K562 (cell line): ENCODE results near the gene HSD11B2. TPM values are rescaled to one million over a fixed set of nuclear protein-coding genes. Genes with fewer than 3 reads are reported as not detected.

Source experiments
- ATAC-seq: fragments of 200-7000 bp; cut with Tn5 transposase; 3 replicates; pipeline ENCODE4 v1.9.1; 2020; ENCODE audit warnings: moderate library complexity
- BruUV-seq: library from RNA; stranded (reverse); fragments of 400-500 nt; replicated peaks from 2 replicates; lab custom pipeline; 2021; lab: Mats Ljungman, UMichigan
- CTCF ChIA-PET: fragments of 300-600 bp; formaldehyde crosslinking; extraction: SDS; loops from one replicate; lab custom pipeline; 2021; ENCODE audit warnings: low intra/inter-chr PET ratio; lab: Yijun Ruan, JAX
- POLR2A ChIA-PET: fragments of 300-600, 350-650 bp; sonication (Branson Sonifier 250); formaldehyde crosslinking; extraction: SDS; loops from one replicate; lab custom pipeline; 2021; ENCODE audit warnings: antibody characterized with exemption, inconsistent platforms; lab: Yijun Ruan, JAX
- DNase-seq, 4 experiments: peaks; one replicate each; pipeline versions ENCODE4 v3.0.0 to v3.0.0-alpha.2; 2011 to 2018; ENCODE audit warnings: low spot score in 3 of 4, mixed read lengths in 3 of 4; ENCODE audit errors: extremely low read depth in 1 of 4
- FAIRE-seq: peaks from 2 replicates; lab custom pipeline; 2011; peaks lifted over from hg19 to GRCh38; lab: Jason Lieb, UNC
- H2AFZ ChIP-seq: 2 replicates; pipeline ENCODE4 v1.6.0; 2011; ENCODE audit warnings: low read depth, low read length, control low read depth, inconsistent platforms
- H3K27ac ChIP-seq: fragments of 200-600 bp; 3 replicates; pipeline ENCODE4 v1.8.0; 2011; ENCODE audit warnings: low read depth, mild to moderate bottlenecking, control low read depth, inconsistent platforms, low read length, moderate library complexity, mixed read lengths; ENCODE audit errors: extremely low read depth
- H3K27me3 ChIP-seq, 2 experiments: fragments of 300-600 bp in 1 of 2; 2 replicates in 1 of 2; 3 replicates in 1 of 2; pipeline versions ENCODE4 v1.6.0 to v1.8.0; 2011; ENCODE audit warnings: inconsistent platforms in 2 of 2, low read length in 2 of 2, mild to moderate bottlenecking in 1 of 2, mixed read lengths in 1 of 2, moderate library complexity in 1 of 2; ENCODE audit not compliant: control insufficient read depth in 2 of 2, insufficient read depth in 2 of 2
- H3K36me3 ChIP-seq: fragments of 300-600 bp; 3 replicates; pipeline ENCODE4 v1.8.0; 2011; ENCODE audit warnings: mild to moderate bottlenecking, low read length, inconsistent platforms; ENCODE audit not compliant: control insufficient read depth, insufficient read depth
- H3K4me1 ChIP-seq, 2 experiments: fragments of 200-600 bp in 1 of 2; replicated peaks in 1 of 2; 2 replicates in 1 of 2; 3 replicates in 1 of 2; pipeline versions ENCODE4 v1.5.1 to v1.8.0; 2011; ENCODE audit warnings: inconsistent platforms in 2 of 2, low read length in 2 of 2, mild to moderate bottlenecking in 1 of 2, mixed read lengths in 1 of 2, moderate library complexity in 1 of 2; ENCODE audit not compliant: control insufficient read depth in 2 of 2, insufficient read depth in 2 of 2
- H3K4me2 ChIP-seq: 2 replicates; pipeline ENCODE4 v1.6.1; 2011; ENCODE audit warnings: low read length, control low read depth, inconsistent platforms, mixed read lengths; ENCODE audit not compliant: insufficient read depth
- H3K4me3 ChIP-seq: fragments of 200-600 bp; sonication (generic), shearing (Covaris generic); 2 replicates; pipeline ENCODE4 v1.5.1; 2016; ENCODE audit warnings: control low read depth, inconsistent platforms
- H3K79me2 ChIP-seq: fragments of 200-600 bp; 3 replicates; pipeline ENCODE4 v1.8.0; 2011; ENCODE audit warnings: low read length, inconsistent platforms; ENCODE audit not compliant: control insufficient read depth, insufficient read depth
- H3K9ac ChIP-seq, 2 experiments: 2 replicates each; pipeline versions ENCODE4 v1.6.0 to v1.6.1; 2011; ENCODE audit warnings: low read depth in 2 of 2, low read length in 2 of 2, control low read depth in 1 of 2, inconsistent platforms in 1 of 2, mild to moderate bottlenecking in 1 of 2, mixed read lengths in 1 of 2; ENCODE audit not compliant: insufficient read depth in 1 of 2
- H3K9me1 ChIP-seq: one replicate; pipeline ENCODE4 v1.6.0; 2011; ENCODE audit warnings: inconsistent platforms, mild to moderate bottlenecking, low read length, moderate library complexity; ENCODE audit not compliant: control insufficient read depth, insufficient read depth
- H3K9me3 ChIP-seq: replicated peaks from 2 replicates; pipeline ENCODE4 v1.5.1; 2011; ENCODE audit warnings: low read depth, low read length, inconsistent platforms; ENCODE audit not compliant: control insufficient read depth, insufficient read depth
- H4K20me1 ChIP-seq: replicated peaks from 2 replicates; pipeline ENCODE4 v1.6.1; 2011; ENCODE audit warnings: low read length, inconsistent platforms, mixed read lengths; ENCODE audit not compliant: control insufficient read depth, insufficient read depth
- HDGF ChIP-seq: fragments of 450-650 bp; IDR thresholded peaks from 2 replicates; pipeline ENCODE4 v1.6.1; 2016
- KLF13 ChIP-seq: fragments of 450-650 bp; IDR thresholded peaks from 2 replicates; pipeline ENCODE4 v1.6.1; 2016; ENCODE audit warnings: missing genetic modification characterization, low read depth, mild to moderate bottlenecking, missing compliant biosample characterization, moderate library complexity, borderline replicate concordance
- NCOA6 ChIP-seq: fragments of 450-650 bp; IDR thresholded peaks from 2 replicates; pipeline ENCODE4 v1.6.1; 2017; ENCODE audit warnings: mild to moderate bottlenecking
- SNRNP70 ChIP-seq: fragments of 200-400 bp; formaldehyde crosslinking; optimal IDR thresholded peaks from 2 replicates; pipeline ENCODE3; 2017; ENCODE audit warnings: low read depth, low read length
- SPI1 ChIP-seq: IDR thresholded peaks from 2 replicates; pipeline ENCODE4 v1.6.1; 2011; ENCODE audit warnings: low read depth, low read length, control low read depth, borderline replicate concordance
- ZBTB33 ChIP-seq: sonication (generic); formaldehyde crosslinking; IDR thresholded peaks from 2 replicates; pipeline ENCODE4 v1.8.1; 2023; ENCODE audit warnings: mild to moderate bottlenecking, missing genetic modification reagents
- WGBS: fragments of 100-300 bp; shearing (Covaris generic); methylation state at CpG from one replicate; pipeline ENCODE4 v1.1.6; 2016; ENCODE audit warnings: low coverage, mixed read lengths; ENCODE audit not compliant: insufficient coverage; ENCODE audit errors: missing lambda C conversion rate; 5-methylcytosine and 5-hydroxymethylcytosine counted together
- in situ Hi-C: fragments of 300-500 bp; cut with MboI; formaldehyde crosslinking; loops from 4 replicates; pipeline ENCODE4 v1.15.0; 2018; ENCODE audit warnings: inconsistent platforms, mixed read lengths
- intact Hi-C: fragments of 100-400 bp; cut with micrococcal nuclease; formaldehyde crosslinking; loops from 2 replicates; pipeline ENCODE4 v1.14.2; 2022
- polyA plus RNA-seq, 8 experiments: library from polyadenylated mRNA; depleted of rRNA in 4 of 8; stranded (reverse) in 5 of 8; unstranded in 3 of 8; fragments of >200 nt; fragmentation: Nextera tagmentation in 2 of 8; fragmentation: Illumina TruSeq in 1 of 8; extraction: Ambion mirVana in 2 of 8; extraction: Trizol in 1 of 8; gene quantifications; 2 replicates each; pipeline versions ENCODE4 v1.2.1 to v1.2.3, GENCODE V29; 2011 to 2014; ENCODE audit warnings: inconsistent platforms in 1 of 8, missing spikeins in 1 of 8
- total RNA-seq, 7 experiments: library from RNA; depleted of rRNA in 6 of 7; stranded (reverse); fragments of >200 nt in 6 of 7; fragmentation: Illumina TruSeq in 2 of 7; extraction: Trizol in 2 of 7; gene quantifications; 2 replicates each; pipeline versions ENCODE4 v1.2.1 to v1.2.3, GENCODE V29; 2011 to 2021; ENCODE audit warnings: low replicate concordance in 1 of 7

Gene HSD11B2
- total and polyA plus RNA-seq, 9 of the 15 experiments (the other 6 are each of a cell fraction or from before 2014, with no cell fraction given): 0.08 to 2.0 (median 0.79) TPM

- no peaks in the 10 kb centered on the region for H3K9me1 ChIP-seq
- ChIA-PET CTCF (interaction anchor here (0.9 kb wide), 1 partner anchor 21 kb away, joined by 5 read pairs; no protein-coding TSS in a partner anchor), POLR2A (interaction anchor here (0.7 to 1.5 kb wide), 2 partner anchors 12 to 70 kb away, joined by 3 read pairs; no protein-coding TSS in a partner anchor)
- ATAC-seq (no peak), FAIRE-seq (no peak), DNase-seq (no peak)
- intact Hi-C loops: loop anchor here (10.0 kb wide), 1 partner anchor 49 kb away; no protein-coding TSS in a partner anchor
- H3K79me2 ChIP-seq: no peaks in the 10 kb centered on the region
- H3K4me3 ChIP-seq: no peak overlapping the region
- H3K4me1 ChIP-seq: peaks cover 19 to 83% of the 10 kb centered on the region in 2 experiments
- no peaks in the 10 kb centered on the region for H3K9me3 ChIP-seq
- TF ChIP-seq NCOA6 (peak; percentile 63; the same call in 1 of the 2 replicates), SNRNP70 (no peak)
- no peaks in the 10 kb centered on the region for H3K36me3 ChIP-seq
- BruUV-seq: no TSS peak
- peak overlapping the region in 1 of 2 experiments; percentile 82; a peak in 2 of 4 replicates for H3K9ac ChIP-seq
- in situ Hi-C loops: no loop called here
- H3K27me3 ChIP-seq: peaks cover 2 to 39% of the 10 kb centered on the region in 2 experiments; a peak in 3 of 5 replicates
- H3K27ac ChIP-seq: no peak overlapping the region
- H4K20me1 ChIP-seq: no peaks in the 10 kb centered on the region
- peak overlapping the region; percentile 19 for H3K4me2 ChIP-seq
- WGBS: 40% methylated on average over 15 of the region's 20 CpGs
- peak overlapping the region; percentile 84 for H2AFZ ChIP-seq
Measured at GRCh38 chr16:67393788-67394154, 37.1 kb upstream of the HSD11B2 start.

- Histone ChIP-seq H3K27me3 (peaks cover 2 to 34% of the 10 kb centered on the region in 2 experiments; a peak in 3 of 5 replicates), H3K9me3 (no peaks in the 10 kb centered on the region), H4K20me1 (no peaks in the 10 kb centered on the region), H3K4me1 (peaks cover 19 to 89% of the 10 kb centered on the region in 2 experiments), H3K27ac (no peak overlapping the region), H3K9ac (peak overlapping the region in 1 of 2 experiments; percentile 87; a peak in 2 of 4 replicates), H3K4me2 (no peak overlapping the region; the same call in 1 of the 2 replicates), H3K79me2 (no peaks in the 10 kb centered on the region), H3K36me3 (no peaks in the 10 kb centered on the region), H3K9me1 (no peaks in the 10 kb centered on the region), H3K4me3 (no peak overlapping the region), H2AFZ (0 out of 2 replicates have a peak overlapping the region, but pooled peaks have one; percentile 84)
- ATAC-seq (no peak), DNase-seq (no peak), FAIRE-seq (no peak)
- ChIA-PET POLR2A (no interaction called here), CTCF (interaction anchor here (0.9 kb wide), 1 partner anchor 22 kb away, joined by 5 read pairs; no protein-coding TSS in a partner anchor)
- BruUV-seq: no TSS peak
- in situ Hi-C loops: no loop called here
- intact Hi-C loops: loop anchor here (5.0 to 10.0 kb wide), 2 partner anchors 50 to 132 kb away; no protein-coding TSS in a partner anchor
- WGBS: 83% methylated on average over 36 of the region's 88 CpGs
- TF ChIP-seq HDGF (no peak), SPI1 (peak; percentile 18; the same call in 1 of the 2 replicates), ZBTB33 (CRISPR knock-in tag) (peak; percentile 53; the same call in 1 of the 2 replicates), KLF13 (tag) (no peak)
Measured at GRCh38 chr16:67394155-67395104, 36.5 kb upstream of the HSD11B2 start.
